Fibroblast of mammary gland (primary cell): Measurements from ENCODE around the gene TLCD1.
"Not testable (repeated sequence)": the region's sequence is repeated elsewhere in the genome, so short reads cannot be mapped to it uniquely, and the experiment has no call there.

ENCODE experiments used
- DNase-seq: peaks from one replicate; pipeline ENCODE4 v3.0.0-alpha.2; 2010; ENCODE audit warnings: low read depth
- H3K4me3 ChIP-seq: 2 replicates; pipeline ENCODE4 v1.5.1; 2011; ENCODE audit warnings: low read depth, mild to moderate bottlenecking, low read length, moderate library complexity; ENCODE audit not compliant: control insufficient read depth
- CTCF ChIP-seq: conservative IDR thresholded peaks from 2 replicates; pipeline ENCODE4 v1.5.1; 2011; ENCODE audit warnings: low read depth, low read length, inconsistent platforms; ENCODE audit not compliant: control insufficient read depth, insufficient read depth

TLCD1 gene

GRCh38 chr17:28725660-28726225, 290 bp downstream of the TLCD1 start:
- TF ChIP-seq CTCF: no peak
- peak; percentile 77 for DNase-seq
- peak overlapping the region; percentile 73 for H3K4me3 ChIP-seq

DNA sequence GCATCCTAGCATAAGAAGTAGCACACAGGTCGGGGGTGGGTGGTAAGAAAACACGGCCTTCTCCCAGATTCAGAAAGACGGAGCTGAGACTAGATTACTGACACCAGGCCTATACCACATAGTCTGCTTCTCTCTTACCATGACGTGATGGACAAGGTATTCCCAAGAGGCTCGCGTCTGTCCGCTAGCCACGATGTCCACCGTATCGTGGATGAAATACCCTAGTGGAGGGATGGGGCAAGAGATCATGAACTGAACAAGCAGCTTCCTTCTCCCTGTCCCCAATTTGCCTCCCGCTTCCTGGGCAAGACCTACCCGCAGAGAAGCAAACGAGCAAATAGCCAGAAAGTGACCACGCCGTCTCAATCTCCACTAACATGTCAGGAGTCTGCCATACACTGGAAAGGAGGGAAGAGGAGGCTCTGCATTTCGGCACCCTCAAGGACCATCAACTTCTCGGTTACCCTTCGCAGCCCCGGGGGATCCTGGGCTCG, 820 bp downstream of the TLCD1 start:
- H3K4me3 ChIP-seq: peak overlapping the region; percentile 73
- no peak for TF ChIP-seq CTCF
- peak; percentile 76 for DNase-seq

- DNase-seq: no peak
- TF ChIP-seq CTCF: no peak
- H3K4me3 ChIP-seq: peak overlapping the region; percentile 73
Measured at GRCh38 chr17:28724500-28725165, 1.4 kb downstream of the TLCD1 start.

GRCh38 chr17:28723836-28724499, 2.1 kb downstream of the TLCD1 start:
- DNase-seq: not testable (repeated sequence)

DNA sequence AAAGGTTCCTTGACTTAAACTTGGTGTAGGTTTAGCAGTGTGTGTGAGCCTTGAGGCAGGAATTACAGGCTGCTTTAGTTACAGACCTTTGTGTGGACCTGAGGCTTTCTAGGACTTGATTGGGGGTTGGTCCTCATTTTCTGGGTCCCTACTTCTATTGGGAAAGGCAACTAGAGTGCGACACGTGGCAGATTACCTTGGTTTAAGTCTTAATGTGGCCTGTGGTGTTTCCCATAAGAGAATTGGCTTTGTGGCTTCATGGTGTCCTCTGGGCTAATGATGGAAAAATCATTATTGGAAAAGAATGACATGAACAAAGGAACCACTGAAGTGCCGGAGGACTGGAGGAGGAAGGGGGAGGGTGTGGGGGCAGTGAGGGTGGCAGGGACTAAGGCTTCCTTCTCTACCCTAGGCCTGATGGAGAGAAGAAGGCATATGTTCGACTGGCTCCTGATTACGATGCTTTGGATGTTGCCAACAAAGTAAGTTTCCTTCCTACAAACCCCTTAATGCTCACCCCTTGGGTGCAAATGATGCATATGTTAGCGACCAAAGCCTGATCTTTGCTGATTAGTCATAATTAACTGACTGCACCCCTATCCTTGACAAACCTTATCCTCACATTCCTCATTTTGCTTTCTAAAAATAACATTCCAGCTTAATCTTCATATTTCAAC, 2.7 kb downstream of the TLCD1 start:
- H3K4me3 ChIP-seq: no peak overlapping the region
- no peak for DNase-seq
- no peak for TF ChIP-seq CTCF

More at GRCh38 chr17:28723836-28724499, 2.1 kb downstream of the TLCD1 start:
- not testable (repeated sequence) for H3K4me3 ChIP-seq

- TF ChIP-seq CTCF: no peak
- no peak for DNase-seq
Measured at GRCh38 chr17:28722417-28723158, 3.4 kb downstream of the TLCD1 start.

DNA sequence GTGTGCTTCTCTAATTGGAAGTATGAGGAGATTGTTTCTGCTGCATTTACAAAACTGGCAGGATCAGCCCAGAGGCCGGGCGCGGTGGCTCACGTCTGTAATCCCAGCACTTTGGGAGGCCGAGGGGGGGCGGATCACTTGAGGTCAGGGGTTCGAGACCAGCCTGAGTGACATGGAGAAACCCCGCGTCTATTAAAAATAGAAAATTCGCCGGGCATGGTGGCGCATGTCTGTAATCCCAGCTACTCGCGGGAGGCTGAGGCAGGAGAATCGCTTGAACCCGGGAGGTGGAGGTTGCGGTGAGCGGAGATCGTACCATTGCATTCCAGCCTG, 5.1 kb downstream of the TLCD1 start:
- DNase-seq: not testable (repeated sequence)

More at GRCh38 chr17:28722417-28723158, 3.4 kb downstream of the TLCD1 start:
- peak overlapping the region; percentile 29 for H3K4me3 ChIP-seq

More for the DNA sequence above, 5.1 kb downstream of the TLCD1 start:
- peak overlapping the region; percentile 68 for H3K4me3 ChIP-seq
